CD4-positive, alpha-beta T cell treated with Interleukin-2 at 100 ng/mL for 4 hours (primary cell): ENCODE results near the gene MRTO4.
"Not testable (repeated sequence)": the region's sequence is repeated elsewhere in the genome, so short reads cannot be mapped to it uniquely, and the experiment has no call there.

ENCODE experiments used
- DNase-seq: peaks from one replicate; pipeline ENCODE4 v3.0.0-alpha.2; 2020; ENCODE audit warnings: low spot score

MRTO4 gene

GRCh38 chr1:19229229-19229628, 22.4 kb upstream of the MRTO4 start:
- no peak for DNase-seq

- no peak for DNase-seq
Observed at GRCh38 chr1:19229828-19230325, 21.7 kb upstream of the MRTO4 start.

- DNase-seq = not testable (repeated sequence)
Observed at GRCh38 chr1:19231736-19232523, 19.7 kb upstream of the MRTO4 start.

DNA sequence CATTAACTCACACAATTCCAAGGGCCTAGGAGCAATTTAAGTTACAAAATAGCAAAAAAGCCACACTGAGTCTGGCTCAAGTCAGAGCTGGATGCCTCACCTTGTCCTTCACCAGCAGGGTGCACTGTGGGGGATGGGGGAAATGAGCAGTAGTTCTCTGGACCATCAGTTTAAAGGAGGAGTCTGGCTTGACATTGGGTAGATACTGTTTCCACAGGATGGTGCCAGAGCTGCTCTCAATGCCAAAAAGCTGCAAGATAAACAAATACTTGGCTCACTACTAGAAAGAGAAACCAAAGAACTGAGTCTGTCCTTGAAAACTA, 19.1 kb upstream of the MRTO4 start:
- DNase-seq = no peak

GRCh38 chr1:19234224-19234623, 17.4 kb upstream of the MRTO4 start:
- DNase-seq = no peak

- DNase-seq = no peak
Observed at GRCh38 chr1:19239876-19240275, 11.7 kb upstream of the MRTO4 start.

DNA sequence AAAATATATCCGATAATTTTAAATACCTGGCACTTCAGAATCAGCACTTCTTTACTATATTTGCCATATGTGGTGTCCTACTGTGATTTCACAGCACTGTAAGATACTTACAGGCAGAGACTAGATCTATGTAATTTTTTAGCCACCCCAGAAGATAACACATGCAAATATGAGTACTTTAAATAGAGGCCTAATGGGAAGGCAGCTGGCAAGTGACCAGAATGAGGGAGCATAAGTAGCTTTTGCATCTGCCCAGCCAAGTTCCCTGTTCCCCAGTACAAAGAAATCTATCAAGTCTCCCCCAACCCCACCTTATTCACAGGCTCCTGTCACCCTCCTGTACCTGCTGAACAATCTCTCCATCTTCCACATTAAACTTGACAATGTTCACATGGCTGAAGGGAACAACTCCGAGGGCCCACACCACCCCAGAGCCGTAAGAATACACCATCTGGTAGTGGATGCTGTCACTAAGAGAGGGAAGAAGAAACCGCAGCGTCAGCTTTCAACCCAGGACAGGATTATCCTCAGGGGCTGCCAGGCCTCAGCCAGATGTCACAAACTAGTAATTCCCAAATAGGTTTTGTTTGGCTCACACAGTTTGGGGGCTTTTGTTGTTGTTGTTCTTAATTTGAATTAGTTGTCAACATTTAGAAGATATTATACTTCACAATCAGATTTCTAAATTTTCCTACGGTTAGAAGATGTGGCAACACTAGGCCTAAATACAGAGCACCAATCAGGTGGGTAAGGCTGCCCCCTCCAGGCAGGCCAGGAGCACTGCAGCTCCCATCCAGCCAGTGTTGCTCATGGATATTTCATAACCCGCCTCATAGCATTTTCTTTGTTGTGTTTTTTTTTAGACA, 10.7 kb upstream of the MRTO4 start:
- DNase-seq = peak; percentile 70

DNA sequence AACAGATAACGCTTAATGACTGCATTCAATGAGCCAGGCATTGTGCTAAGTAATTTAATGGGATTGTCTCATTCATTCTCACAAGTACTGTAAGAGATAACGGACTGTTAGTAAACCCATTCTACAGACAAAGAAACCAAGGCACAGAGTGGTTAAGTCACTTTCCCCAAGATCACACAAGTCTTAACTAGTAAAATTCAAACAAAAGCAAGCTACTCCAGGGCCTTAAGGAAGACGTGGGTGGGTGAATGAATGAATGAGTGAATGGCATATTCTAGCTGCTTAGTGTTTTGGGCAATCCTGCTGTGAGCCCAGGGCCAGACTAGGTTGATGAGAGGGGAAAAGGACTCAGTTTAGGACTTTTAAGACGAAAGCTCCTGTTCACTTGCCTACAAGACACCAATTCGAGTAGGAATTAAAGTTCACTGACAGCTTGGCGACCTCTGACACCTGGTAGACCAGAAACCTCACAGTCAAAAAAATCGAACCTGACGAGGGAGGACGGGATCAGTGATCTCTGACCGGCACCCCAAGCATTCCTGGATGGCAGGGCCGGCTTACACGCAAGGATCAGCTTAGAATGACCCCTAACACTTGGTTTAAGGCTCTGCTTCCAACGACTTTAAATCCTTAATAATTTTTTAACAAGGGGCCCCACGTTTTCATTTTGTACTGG, 838 bp upstream of the MRTO4 start:
- no peak for DNase-seq

DNA sequence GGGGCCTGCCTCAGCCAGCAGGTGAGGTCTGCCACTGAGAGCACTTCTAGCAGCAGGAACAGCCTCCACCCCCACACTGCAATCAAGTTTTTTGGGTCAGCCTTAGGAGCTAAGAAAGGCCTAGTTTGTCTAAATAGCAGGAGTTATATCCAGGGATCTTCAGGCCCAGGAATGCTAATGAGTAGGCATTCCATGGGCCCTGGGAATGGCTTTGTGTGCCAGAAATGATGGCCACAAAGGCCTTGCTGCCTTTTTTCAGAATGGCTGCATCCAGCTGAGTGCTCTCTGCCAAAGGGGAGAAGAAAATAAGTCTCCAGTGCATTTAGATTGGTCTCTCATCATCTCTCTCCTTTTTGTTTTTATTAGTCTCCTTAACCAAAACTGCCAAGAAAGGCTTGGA, 2.8 kb downstream of the MRTO4 start:
- DNase-seq = no peak

- DNase-seq = no peak
Observed at GRCh38 chr1:19255288-19255687, 3.7 kb downstream of the MRTO4 start.

DNA sequence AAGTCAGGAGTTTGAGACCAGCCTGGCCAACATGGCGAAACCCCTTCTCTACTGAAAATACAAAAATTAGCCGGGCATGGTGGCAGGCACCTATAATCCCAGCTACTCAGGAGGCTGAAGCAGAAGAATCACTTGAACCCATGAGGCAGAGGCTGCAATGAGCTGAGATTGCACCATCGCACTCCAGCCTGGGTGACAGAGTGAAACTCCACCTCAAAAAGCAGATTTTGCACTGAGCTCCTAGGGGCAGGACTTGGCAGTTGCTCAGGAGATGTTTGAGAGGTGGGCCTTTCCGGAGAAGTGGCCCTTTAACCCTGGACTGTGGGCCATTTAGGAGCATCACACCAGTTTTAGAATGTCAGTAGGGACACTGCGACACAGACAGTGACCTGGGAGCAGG, 4.7 kb downstream of the MRTO4 start:
- DNase-seq = not testable (repeated sequence)

- DNase-seq = no peak
Observed at GRCh38 chr1:19257178-19257914, 5.7 kb downstream of the MRTO4 start.

GRCh38 chr1:19258353-19258752, 6.7 kb downstream of the MRTO4 start:
- DNase-seq = no peak

GRCh38 chr1:19260211-19261138, 8.9 kb downstream of the MRTO4 start:
- DNase-seq = no peak

GRCh38 chr1:19262047-19262446, 10.4 kb downstream of the MRTO4 start:
- DNase-seq = no peak

DNA sequence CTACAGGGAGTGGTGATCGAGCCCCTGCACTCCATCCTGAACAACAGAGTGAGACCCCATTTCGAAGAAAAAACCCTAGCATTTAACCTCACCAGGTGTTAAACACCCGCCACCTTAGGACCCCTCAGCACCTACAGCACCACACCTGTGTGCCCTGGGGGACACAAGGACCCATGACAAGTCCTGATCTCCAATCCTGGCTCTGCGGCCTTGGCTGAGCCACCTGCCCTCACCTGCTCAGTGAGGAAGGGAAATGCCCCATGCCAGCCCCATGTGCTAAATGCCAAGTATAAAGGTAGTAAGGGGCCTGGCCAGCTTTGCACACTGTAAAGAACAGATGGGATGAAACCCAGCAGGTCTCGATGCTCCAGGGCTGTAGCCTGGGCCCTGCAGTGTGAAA, 11.1 kb downstream of the MRTO4 start:
- DNase-seq = no peak

- no peak for DNase-seq
Observed at GRCh38 chr1:19268445-19268844, 16.8 kb downstream of the MRTO4 start.

- not testable (repeated sequence) for DNase-seq
Observed at GRCh38 chr1:19269427-19270342, 18.1 kb downstream of the MRTO4 start.

- not testable (repeated sequence) for DNase-seq
Observed at GRCh38 chr1:19270343-19270730, 18.7 kb downstream of the MRTO4 start.

GRCh38 chr1:19272064-19272463, 20.5 kb downstream of the MRTO4 start:
- DNase-seq = no peak
